Esophagus squamous epithelium (tissue), 4 donors: Measurements from ENCODE around the gene SIDT2.
A peak's percentile ranks its signal among the peaks of the same experiment; 100 is the strongest.

Source experiments
- CTCF ChIP-seq, 6 experiments: fragments of 450-650 bp in 4 of 6; fragments of 200-600 bp in 2 of 6; sonication (generic) in 2 of 6; IDR thresholded peaks; one replicate each; pipeline ENCODE4 v1.5.1; 2016 to 2019; ENCODE audit warnings: antibody characterized with exemption in 6 of 6, mild to moderate bottlenecking in 4 of 6, moderate library complexity in 4 of 6
- POLR2A ChIP-seq, 4 donors: fragments of 450-650 bp; IDR thresholded peaks; one replicate each; pipeline ENCODE4 v1.6.1; 2017; ENCODE audit warnings: antibody characterized with exemption in 4 of 4, mild to moderate bottlenecking in 4 of 4, moderate library complexity in 3 of 4

GRCh38 chr11:117221775-117222517, 43.4 kb downstream of the SIDT2 start:
- TF ChIP-seq CTCF (IDR thresholded peaks at IDR 0.05) (no peak), POLR2A (IDR thresholded peaks at IDR 0.05) (peak in 1 of 4 donors; percentile 11)
